ENCODE data around the gene GABRE. TPM values are rescaled to one million over a fixed set of nuclear protein-coding genes. Genes with fewer than 3 reads are reported as not detected.

Gene GABRE
- total RNA-seq, 2 experiments from 2014 or later = not detected

DNA sequence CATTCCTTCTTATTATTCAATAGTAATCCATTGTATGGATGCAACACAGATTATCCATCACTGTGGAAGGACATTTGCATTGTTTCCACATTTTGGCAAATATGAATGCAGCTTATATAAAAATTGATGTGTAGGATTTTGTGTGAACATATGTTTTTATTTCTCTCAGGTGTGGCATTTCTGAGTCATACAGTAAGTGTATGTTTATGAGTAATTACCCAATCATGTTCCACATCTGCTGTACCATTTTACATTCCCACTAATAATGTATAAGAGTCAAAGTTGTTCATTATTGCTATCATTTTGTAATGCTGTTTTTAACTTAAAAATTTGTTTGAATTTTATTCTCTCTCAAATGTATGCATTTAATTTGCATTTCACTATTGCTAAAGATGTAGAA is 36.3 kb downstream of the GABRE start:
- Mint-ChIP-seq H3K27me3 (no peaks in the 10 kb centered on the region), H3K9me3 (no peaks in the 10 kb centered on the region), H3K4me1 (ENCODE audit: low read depth) (no peaks in the 10 kb centered on the region), H3K4me3 (no peak overlapping the region), H3K27ac (no peak overlapping the region), H3K36me3 (ENCODE audit: low read depth) (no peaks in the 10 kb centered on the region)
- no peaks in the 10 kb centered on the region for H3K27me3 ChIP-seq (ENCODE audit: control insufficient read depth in 1 of 2, insufficient read depth in 2 of 2, low read length in 2 of 2)
- DNase-seq = no peak
- ATAC-seq (ENCODE audit: poor library complexity) = no peak
- H3K9me3 ChIP-seq (ENCODE audit: control insufficient read depth in 1 of 2, insufficient read depth in 1 of 2, low read length in 2 of 2) = no peaks in the 10 kb centered on the region
- CTCF ChIA-PET = no interaction called here
- TF ChIP-seq, protein P1, sequence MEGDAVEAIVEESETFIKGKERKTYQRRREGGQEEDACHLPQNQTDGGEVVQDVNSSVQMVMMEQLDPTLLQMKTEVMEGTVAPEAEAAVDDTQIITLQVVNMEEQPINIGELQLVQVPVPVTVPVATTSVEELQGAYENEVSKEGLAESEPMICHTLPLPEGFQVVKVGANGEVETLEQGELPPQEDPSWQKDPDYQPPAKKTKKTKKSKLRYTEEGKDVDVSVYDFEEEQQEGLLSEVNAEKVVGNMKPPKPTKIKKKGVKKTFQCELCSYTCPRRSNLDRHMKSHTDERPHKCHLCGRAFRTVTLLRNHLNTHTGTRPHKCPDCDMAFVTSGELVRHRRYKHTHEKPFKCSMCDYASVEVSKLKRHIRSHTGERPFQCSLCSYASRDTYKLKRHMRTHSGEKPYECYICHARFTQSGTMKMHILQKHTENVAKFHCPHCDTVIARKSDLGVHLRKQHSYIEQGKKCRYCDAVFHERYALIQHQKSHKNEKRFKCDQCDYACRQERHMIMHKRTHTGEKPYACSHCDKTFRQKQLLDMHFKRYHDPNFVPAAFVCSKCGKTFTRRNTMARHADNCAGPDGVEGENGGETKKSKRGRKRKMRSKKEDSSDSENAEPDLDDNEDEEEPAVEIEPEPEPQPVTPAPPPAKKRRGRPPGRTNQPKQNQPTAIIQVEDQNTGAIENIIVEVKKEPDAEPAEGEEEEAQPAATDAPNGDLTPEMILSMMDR (IDR thresholded peaks at IDR 0.05) = no peak
- intact Hi-C loops (cut with DNase I, micrococcal nuclease) = no loop called here
- POLR2A ChIA-PET = no interaction called here
- H3K27ac ChIP-seq (ENCODE audit: low read depth in 1 of 2, low read length in 2 of 2) = no peak overlapping the region
- no peaks in the 10 kb centered on the region for H3K4me1 ChIP-seq (ENCODE audit: insufficient read depth, low read length)
- no peak overlapping the region for H3K4me3 ChIP-seq (ENCODE audit: low read length)
- H3K36me3 ChIP-seq (ENCODE audit: insufficient read depth, low read length) = no peaks in the 10 kb centered on the region

DNA sequence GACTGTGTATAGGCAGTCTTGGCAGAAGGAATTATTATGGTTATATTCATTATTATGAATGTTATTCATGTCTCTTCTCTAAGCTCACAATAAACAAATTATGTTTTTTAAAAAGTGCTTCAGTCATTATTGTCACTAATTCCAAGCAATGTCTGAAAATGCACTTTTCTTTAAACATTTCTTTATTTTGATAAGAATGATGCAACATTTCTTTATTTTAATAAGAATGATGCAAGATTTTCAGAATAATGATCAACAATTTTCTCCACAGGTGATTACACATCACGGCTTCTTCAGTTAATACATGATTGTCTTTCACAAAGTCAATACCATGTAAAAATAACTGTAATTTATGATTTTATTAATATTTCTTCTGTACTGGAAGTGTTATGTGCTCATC is 39.1 kb downstream of the GABRE start:
- no peaks in the 10 kb centered on the region for H3K27me3 Mint-ChIP-seq

DNA sequence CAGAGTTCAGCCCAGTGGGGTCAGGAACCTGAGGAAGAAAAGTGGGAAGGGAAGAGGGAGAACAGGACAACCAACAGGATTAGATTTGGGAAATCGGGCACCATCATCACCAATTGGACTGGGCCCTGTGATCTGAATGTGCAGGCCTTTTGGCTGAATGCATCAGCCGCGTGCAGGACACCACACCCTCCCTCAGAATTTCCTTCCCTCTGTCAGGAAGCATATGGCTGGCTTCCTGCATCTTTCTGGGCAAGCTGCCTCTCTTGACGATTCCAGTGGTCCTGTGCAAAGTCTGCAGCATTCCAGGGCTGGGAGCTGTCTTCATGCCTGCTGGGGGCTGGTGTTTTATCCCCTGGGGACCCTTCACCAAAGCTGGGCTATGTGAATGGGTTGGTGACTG is 45.4 kb downstream of the GABRE start:
- Mint-ChIP-seq H3K4me3 (no peak overlapping the region), H3K27ac (no peak overlapping the region), H3K36me3 (ENCODE audit: low read depth) (no peaks in the 10 kb centered on the region), H3K27me3 (no peaks in the 10 kb centered on the region), H3K9me3 (no peaks in the 10 kb centered on the region), H3K4me1 (ENCODE audit: low read depth) (no peaks in the 10 kb centered on the region)
- Histone ChIP-seq H3K36me3 (ENCODE audit: insufficient read depth, low read length) (no peaks in the 10 kb centered on the region), H3K9me3 (ENCODE audit: control insufficient read depth in 1 of 2, insufficient read depth in 1 of 2, low read length in 2 of 2) (no peaks in the 10 kb centered on the region), H3K4me3 (ENCODE audit: low read length) (no peak overlapping the region), H3K27me3 (ENCODE audit: control insufficient read depth in 1 of 2, insufficient read depth in 2 of 2, low read length in 2 of 2) (no peaks in the 10 kb centered on the region), H3K4me1 (ENCODE audit: insufficient read depth, low read length) (no peaks in the 10 kb centered on the region), H3K27ac (ENCODE audit: low read depth in 1 of 2, low read length in 2 of 2) (no peak overlapping the region)
- ChIA-PET POLR2A (no interaction called here), CTCF (no interaction called here)
- TF ChIP-seq, protein P1 (IDR thresholded peaks at IDR 0.05) = no peak
- ATAC-seq (ENCODE audit: poor library complexity) (no peak), DNase-seq (no peak)
- intact Hi-C loops (cut with DNase I, micrococcal nuclease) = no loop called here

More for the DNA sequence above, 39.1 kb downstream of the GABRE start:
- Histone ChIP-seq H3K27me3 (ENCODE audit: control insufficient read depth in 1 of 2, insufficient read depth in 2 of 2, low read length in 2 of 2) (no peaks in the 10 kb centered on the region), H3K4me3 (ENCODE audit: low read length) (no peak overlapping the region), H3K27ac (ENCODE audit: low read depth in 1 of 2, low read length in 2 of 2) (no peak overlapping the region), H3K36me3 (ENCODE audit: insufficient read depth, low read length) (no peaks in the 10 kb centered on the region), H3K4me1 (ENCODE audit: insufficient read depth, low read length) (no peaks in the 10 kb centered on the region), H3K9me3 (ENCODE audit: control insufficient read depth in 1 of 2, insufficient read depth in 1 of 2, low read length in 2 of 2) (no peaks in the 10 kb centered on the region)
- TF ChIP-seq, protein P1 (IDR thresholded peaks at IDR 0.05) = no peak
- Mint-ChIP-seq H3K36me3 (ENCODE audit: low read depth) (no peaks in the 10 kb centered on the region), H3K9me3 (no peaks in the 10 kb centered on the region), H3K4me3 (no peak overlapping the region), H3K4me1 (ENCODE audit: low read depth) (no peaks in the 10 kb centered on the region), H3K27ac (no peak overlapping the region)
- ATAC-seq (ENCODE audit: poor library complexity) = no peak
- ChIA-PET CTCF (no interaction called here), POLR2A (no interaction called here)
- intact Hi-C loops (cut with DNase I, micrococcal nuclease) = no loop called here
- DNase-seq = no peak
